Stimulated activated CD8-positive, alpha-beta memory T cell treated with anti-CD3 and anti-CD28 coated beads, Interleukin-15, amount 100 ng/mL, for 4 hours (primary cell): Measurements from ENCODE around the gene CA10.

Source experiments
- DNase-seq, 2 donors: peaks; one replicate each; pipeline ENCODE4 v3.0.0-alpha.2; 2020; ENCODE audit warnings: low read depth in 2 of 2

The CA10 gene

DNA sequence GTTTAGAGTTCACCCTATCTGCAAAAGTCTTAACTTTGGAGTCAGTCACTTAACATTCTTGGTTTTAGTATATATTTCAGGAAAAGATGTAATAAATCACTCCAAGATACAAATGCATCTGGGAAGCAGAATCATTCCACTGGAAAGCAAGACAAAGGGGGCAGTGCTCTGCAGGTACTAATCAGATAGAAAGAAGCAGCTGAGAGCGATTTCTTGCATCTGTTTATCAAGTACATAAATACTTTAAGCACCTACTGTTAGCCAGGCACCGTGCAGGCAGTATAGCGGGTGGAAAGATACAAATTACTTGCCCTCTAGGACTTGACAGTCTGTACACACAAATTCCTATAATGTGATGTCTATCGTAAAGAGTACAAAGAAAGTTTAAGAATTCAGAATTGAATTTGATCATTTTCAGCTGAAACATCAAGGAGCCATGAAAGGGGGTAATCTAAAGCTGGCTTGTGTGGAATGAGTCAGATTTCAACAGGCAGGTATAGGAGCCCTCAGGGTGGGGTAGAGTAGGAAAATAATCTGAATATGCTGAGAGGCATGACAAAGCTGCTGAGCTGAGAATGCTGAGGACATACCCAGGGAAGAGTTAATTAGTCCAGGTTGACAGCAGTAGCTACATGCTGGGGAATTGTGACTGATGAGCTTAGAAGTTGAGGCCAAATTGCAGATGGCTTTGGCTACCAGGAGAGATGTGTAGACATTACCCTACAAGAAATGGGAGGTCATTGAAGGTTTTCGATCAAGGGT lies 110.2 kb downstream of the CA10 start:
- no peak for DNase-seq

DNA sequence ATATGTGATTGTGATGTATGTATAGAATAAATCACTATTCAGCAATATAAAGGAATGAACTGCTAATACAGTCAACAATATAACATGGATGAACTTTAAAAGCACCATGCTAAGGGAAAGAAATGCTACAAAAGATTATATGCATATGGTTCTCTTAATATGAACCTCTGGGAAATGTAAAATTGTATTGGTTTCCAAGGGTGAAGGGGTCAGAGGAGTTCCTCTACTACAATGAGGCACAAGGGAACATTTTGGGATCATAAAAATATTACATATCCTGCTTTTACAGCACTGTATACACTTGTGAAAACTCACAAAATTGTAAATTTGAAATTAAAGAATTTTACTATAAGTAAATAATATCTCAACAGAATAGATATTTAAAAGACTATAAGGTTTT lies 111.4 kb downstream of the CA10 start:
- DNase-seq = no peak

DNA sequence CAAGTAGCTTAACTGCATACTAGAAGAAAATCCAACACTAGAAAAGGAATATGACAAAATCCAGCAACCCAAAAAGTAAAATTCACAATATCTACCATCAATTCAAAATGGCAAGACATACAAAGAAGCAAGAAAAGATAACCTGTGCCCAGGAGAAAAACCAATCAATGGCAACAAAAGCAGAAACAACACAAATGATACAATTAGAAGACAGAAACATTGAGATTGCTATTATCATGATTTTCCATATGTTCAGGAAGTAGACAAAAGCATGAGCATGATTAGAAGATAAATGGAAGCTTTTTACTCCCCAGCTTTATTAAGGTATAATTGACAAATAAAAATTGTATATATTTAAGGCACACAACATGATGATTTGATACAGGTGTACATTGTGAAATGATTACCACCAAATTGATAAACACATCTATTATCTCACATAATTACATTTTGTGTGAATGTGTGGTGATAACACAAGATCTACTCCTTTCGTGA lies 117.3 kb downstream of the CA10 start:
- DNase-seq = no peak

DNA sequence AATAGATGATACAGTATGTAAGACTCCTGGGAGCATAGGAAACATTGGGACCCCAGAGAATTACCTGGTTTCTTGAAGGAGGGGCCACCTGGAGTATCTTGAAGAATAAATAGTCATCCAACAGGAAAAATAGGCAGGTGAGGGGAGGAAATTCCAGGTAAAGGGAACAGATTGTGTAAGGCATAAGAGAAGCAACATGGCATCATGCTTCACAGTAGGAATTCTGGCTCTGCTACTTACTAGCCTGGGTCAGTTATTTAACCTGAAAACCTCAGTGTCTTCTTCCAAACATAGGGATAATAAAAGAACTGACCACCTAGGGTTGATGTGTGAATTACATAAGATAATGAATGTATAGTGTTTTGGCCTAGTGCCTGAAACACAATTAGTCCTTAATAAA lies 122.1 kb downstream of the CA10 start:
- no peak for DNase-seq

DNA sequence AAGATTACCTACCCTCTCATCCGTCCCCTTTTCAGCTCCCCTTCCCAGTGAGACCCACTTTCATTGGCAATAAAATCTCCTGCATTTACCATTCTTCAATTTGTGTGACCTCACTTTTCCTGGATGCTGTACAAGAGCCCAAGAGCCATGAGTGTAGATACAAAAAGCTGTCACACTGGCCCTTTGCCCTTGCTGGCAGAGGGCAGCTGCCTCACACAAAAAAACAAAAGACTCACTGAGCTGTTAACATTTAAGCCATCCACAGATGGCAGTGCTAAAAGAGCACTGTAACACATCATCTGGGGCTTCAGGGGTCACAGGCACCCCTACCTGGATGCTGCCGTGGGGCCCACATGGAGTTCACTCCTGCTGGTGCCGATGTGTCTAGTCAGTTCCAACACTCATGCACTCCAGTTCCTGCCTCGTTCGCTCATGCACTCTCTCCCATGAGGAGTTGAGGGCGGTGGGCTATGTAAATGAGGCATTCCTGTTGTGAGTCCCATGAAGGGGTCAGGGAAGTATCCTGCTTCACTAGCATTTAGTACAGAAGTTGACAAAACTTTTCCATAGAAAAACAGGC lies 123.1 kb downstream of the CA10 start:
- no peak for DNase-seq

DNA sequence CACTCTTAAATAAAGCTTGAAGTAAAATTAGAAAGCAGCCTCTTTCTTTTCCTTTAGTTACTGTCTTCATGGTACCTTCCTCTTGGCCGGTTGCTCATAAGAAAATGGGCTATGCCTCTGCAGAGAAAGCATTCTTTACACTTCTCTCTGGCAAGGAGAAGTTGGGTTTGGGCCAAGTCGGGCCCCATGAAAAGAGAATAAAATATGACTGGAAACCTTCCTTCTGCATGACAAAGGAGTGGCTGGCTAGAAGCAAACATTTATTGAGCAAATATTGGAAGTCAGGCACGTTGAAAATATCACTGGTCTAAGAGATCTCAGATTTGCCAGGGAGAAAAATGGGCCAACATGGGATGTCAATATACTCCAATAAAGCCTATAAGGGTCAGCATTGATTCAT lies 126.1 kb downstream of the CA10 start:
- DNase-seq = no peak

DNA sequence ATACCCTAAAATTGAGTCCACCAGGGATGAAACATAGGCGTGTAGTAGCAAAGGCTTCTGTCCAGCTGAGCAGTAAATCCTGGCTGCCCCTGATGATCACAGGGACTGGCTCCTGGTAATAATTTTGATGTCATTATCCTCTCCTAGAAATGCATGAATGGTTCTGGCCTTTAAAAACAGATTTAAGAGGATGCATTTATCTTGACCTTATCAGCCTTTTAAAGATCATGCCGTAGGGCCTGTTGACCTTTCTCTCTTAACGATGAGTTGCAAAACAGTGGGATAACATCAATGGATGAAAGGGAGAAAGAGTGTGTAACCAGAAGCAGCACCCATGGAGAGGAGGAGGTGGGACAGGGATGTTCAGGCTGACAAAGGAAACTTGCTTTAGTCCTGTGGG lies 128.5 kb downstream of the CA10 start:
- DNase-seq = no peak

DNA sequence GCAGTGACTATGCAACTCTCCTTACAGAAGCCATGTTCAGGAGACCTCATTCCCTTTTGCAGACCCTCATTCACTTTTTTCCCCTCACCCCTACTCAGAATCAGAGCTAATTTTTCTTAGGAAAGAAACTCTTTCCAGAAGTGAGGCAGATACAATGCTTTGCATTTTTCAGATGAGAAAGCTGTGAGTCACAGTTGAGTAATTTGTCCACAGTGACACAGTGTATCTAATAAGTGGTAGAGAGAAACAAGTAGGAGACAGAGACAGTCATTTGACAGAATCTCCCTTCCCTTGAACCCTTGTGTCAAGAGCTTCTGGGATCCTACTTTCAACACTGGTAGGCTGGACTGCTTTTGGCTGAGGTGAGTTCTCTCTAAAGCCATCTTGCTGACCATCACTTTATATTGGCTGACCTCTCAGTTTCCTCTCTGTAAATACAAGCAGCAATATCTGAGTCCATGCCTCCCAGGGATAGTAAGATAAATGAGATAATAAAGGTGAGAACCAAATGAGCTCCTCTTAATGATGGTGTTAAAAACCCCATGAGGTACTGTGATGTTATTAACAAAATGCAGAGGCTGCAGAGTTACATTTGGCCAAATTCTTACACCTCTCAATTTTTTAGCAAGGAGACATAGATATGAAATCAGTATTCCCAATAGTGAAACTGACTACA lies 130.8 kb downstream of the CA10 start:
- DNase-seq = no peak

DNA sequence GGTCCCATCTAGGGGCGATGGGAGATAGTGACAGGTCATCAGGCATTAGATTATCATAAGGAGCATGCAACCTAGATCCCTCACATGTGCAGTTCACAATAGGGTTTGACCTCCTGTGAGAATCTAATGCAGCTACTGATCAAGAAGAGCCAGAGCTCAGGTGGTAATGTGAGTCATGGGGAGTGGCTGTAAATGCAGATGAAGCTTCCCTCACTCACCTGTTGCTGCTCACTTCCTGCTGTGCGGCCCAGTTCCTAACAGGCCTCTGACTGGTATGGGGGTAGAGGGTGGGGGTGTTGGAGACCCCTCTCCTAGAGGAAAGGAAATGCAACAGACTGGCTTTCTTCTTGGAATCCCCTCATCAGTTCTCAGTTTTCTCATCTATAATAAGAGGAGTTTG lies 131.4 kb downstream of the CA10 start:
- no peak for DNase-seq

DNA sequence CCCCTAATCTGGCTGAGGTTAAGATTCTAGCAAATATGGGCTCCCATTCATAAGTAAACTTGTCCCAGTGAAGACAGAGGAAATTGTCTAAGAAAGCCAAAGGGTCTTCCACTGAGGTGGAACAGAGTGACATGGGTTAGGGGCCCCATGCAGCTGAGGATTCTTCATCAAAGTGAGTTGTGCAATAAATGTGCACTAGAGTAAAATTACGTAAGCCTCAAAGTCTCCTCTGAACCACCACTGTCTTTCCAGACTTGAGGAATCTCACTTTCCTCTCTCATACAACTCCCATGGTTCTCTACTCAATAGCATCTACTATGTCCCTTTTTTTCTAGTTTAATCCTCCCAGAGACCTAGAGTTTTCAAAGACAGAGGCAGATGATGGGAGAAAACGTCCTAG lies 132.4 kb downstream of the CA10 start:
- no peak for DNase-seq

DNA sequence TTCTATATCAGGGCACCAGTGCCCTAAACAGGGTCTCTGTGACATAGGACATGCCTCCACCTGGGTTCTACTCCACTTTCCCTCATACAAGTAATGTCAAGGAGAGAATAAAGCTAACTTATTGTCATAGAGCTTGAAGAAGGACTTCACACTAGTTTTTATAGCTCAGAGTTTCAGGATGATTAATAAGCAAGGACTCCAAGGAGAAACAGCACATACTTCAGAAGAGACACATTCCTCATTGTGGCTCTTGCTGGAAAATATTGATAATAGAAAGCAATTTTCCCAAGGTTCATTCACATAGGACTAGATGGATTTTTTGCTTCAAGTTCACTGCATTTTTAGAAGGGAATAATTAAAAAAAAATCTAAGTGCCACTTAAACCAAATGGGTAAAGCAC lies 133.3 kb downstream of the CA10 start:
- DNase-seq = no peak

DNA sequence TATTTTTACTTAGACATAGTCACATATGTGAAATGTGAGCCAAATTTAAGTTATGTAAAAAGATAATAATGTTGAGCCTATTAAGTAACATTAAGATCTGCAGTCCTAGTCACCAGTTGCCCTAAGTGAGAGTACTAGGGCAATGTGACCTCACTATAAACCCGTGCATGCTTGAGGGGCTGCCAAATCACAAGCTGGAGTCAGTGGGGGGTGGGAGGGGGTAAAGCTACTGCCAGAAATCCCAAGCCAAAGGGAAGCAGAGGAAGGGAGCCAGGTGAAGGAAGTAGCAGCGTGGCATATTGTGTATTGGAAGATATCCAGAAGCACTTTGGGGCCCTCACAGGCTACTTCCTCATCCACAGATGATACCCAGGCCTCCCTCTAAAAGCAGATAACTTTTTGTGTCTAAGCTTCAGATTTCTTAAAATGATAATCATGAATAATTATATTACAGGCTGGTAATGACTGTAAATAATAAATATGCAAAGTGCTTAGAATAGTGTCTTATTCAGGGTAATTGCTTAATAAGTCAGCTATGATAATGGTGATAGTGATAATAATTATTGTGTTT lies 134.1 kb downstream of the CA10 start:
- DNase-seq = no peak

DNA sequence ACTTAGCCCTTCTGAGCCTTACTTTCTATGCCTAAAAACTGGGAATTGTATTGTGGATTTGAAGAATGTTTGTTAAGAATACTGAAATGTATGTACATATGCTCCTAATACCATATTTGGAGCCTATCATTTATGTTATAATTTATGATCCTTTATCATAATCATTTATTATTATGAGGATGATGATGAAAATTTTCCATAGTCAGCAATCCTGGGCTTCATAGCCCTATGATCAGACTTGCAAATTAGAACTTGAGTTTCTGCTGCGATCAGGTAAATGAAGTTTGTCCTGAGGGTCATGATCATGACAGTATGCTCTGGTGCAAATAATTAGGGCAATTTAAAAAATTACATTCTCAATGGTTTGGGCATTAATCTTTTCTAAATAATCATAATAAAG lies 147.4 kb downstream of the CA10 start:
- DNase-seq = no peak

DNA sequence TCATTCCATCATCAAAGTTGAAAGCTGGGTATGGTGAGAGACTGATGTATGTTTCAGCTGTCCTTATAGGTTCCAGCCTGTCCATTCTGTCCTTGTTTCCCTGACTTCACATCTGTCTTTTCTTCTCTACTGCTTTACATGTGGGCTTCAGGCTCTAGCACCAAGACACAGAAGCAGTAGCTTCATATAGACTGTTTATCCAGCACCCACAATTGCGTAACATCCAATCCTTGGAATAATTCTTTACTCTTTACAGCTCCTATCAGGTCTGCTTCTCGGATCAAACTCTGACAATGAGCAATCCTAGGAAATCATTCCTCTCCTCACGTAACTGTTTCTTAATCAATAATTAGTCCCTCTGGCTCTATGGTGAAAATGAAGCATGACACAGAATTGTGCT lies 158.9 kb downstream of the CA10 start:
- no peak for DNase-seq

DNA sequence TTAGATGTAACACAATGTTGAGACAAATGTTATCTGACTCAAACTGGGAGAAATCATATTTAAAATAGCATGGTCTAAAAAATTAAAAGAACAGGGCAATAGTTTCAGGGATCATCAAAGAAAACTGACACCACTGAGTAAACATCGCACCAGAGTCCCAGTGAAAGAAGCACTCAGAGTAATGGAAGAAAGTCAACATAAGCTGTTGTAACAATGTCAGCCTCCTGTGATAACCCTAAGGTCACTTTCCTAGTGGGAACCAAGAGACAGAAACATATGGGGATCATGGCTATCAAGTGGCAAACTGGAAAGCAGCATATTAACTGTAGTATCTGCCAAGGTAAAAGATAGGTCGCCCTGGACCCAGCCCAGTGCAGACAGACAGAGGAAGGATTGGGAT lies 160.8 kb downstream of the CA10 start:
- no peak for DNase-seq

DNA sequence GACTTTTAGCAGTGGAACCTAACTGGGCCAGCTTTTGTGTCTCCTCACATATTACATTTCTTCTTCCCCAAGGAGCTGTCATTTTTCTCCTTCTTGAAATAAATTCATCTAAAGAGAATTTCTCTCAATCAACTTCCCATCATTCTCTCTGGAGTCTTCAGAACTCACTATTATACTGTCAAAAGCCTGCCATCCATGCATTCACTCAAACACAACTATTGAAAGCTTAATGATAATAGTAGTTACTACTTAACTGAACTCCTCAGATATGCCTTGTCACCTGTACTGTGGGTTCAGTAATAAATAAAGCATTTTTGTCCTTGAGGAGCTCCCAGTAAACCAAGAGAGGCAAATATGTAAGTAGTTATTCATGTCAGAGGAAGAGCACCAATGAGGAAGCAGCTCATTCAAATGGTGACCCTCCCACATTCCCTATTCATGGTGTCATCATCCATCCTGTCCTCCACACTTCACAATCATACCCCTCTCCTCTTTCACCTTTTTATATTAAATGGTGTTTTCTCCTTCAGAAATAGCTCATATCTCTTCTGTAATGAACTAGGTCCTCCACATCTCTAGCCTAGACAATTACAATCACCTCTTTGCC lies 162.6 kb downstream of the CA10 start:
- DNase-seq = no peak

DNA sequence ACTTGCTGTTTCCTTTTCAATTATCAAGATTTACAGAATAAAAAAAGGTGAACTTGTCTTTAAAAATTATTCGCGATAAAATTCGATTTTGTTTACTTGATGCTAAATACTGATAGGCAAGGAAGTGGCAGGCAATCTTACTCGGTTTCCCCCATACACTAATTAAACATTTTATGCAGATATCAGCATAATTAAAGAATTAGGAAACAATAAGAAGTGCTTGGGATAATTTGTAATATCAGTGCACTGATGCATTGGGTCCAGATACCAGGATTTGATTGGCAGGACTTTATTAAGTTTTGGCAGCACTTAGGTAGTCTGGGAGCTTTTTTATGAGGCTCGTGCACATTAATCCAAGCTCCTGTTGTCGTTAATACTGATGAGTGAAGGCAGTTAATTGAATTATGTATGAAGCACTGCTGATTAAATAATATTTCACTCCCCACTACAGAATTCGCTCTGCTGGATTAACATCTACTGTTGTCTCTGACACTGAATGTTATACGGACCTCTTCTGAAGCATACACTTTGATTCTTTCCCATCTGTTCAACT lies 165.6 kb downstream of the CA10 start:
- DNase-seq = no peak

DNA sequence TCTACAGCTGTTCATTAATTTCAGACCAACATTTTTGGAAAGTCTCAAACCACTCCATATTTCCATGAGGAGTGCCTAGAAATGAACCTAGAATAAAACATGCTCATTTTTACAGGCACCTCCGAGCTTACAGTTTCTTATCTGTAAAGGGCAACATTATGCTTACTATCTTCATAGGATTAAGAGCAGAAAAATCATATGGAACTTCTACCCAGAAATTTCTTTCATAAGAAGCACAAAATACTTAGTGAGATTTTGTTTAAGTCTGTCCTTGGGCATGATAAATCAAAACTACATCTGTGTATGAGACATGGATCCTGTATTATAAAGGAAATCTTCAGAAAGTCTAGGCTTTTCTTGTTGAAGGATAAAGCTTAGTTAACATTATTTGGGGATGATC lies 187.4 kb downstream of the CA10 start:
- no peak for DNase-seq

DNA sequence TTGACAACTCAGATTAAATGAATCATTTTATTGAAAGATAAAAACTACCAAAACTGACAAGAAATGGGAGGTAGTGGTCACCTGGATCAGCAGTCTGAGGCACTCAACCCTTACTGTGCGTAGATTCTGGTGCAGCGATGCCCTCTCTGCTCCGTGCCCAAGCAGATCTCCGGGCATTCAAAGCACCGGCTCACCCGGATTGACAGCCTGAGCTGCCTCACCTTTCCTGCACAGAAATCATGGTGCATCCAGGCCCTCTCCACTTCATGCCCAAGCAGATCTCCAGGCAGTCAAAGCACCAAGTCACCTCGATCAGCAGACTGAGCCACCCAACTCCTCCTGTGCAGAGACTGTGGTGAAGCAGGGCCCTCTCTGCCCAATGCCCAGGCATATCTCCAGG lies 196.8 kb downstream of the CA10 start:
- no peak for DNase-seq

DNA sequence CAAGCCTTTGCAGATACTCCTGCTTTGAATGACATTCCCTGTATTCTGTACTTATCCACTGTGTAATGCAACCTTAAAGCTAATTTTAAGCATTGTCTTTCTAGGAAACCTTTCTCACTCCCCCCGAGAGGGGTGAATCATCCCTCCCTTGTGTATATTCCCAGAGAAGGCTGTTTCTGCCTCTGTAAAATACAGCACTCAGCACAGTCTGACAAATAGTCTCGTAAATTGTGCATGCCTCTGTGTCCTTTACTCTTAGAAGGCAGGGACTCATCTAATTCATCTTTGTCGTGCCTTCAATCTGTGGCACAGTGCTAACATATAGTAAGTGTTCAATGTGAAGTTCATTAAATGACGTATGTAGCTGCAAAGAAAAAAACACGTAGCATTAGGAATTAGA lies 200.7 kb downstream of the CA10 start:
- no peak for DNase-seq

DNA sequence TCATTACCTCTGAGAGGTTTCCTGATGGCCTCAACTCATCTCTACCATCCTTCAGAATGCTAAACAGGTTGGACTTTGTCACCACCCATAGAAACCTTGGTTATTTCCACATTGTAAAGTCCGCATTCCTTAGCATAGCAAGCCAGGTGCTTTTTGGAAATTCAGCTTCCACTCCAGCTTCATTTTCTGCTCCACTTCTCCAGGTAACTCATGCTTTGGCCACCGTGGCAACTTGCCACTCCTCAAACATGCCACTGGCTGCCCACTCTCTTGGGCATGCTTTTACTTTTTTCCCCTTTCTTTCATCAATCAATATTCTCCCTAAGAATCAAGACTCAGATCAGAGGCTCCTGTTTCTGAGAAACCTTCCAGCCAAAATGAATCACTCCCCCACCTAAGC lies 203.3 kb downstream of the CA10 start:
- DNase-seq = no peak

DNA sequence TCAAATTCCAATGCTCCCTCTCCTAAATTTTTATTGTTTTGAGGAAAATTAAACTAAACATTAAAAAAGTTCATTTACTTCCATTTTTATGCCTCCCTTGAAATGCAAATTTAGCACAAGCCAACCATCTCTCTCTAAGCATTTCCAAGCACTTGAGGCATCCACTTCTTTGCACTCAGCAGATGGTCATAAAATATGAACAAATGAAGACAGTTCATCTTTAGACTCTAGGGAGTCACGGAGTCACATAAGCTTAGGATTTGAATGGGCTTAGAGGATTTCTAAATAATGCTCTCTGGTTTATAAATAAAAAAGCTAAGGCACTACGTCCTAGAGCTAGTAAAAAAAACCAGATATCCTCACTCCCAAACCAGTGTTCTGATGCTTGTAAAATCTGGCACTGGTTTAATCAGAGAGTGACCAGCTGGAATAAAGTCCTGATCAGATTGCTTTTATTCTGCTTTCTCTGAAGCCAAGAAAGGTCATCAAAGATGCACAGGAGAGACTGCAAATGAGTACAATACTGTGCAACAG lies 204.2 kb downstream of the CA10 start:
- no peak for DNase-seq
